Keratinocyte (primary cell): ENCODE results near the gene ITPR2. TPM values are rescaled to one million over a fixed set of nuclear protein-coding genes. Genes with fewer than 3 reads are reported as not detected.
A peak's percentile ranks its signal among the peaks of the same experiment; 100 is the strongest.

Source experiments
- DNase-seq: peaks from one replicate; pipeline ENCODE4 v3.0.0-alpha.2; 2011; ENCODE audit warnings: low read depth, missing footprints, low spot score
- FAIRE-seq: peaks from 2 replicates; lab custom pipeline; 2011; peaks lifted over from hg19 to GRCh38; lab: Jason Lieb, UNC
- H2AFZ ChIP-seq: 2 replicates; pipeline ENCODE4 v1.6.0; 2012; ENCODE audit warnings: low read length, control low read depth, inconsistent platforms; ENCODE audit not compliant: control insufficient read depth
- H3K27ac ChIP-seq: 2 replicates; pipeline ENCODE4 v1.5.1; 2011; ENCODE audit warnings: low read length; ENCODE audit not compliant: control insufficient read depth, insufficient read depth
- H3K27me3 ChIP-seq: 3 replicates; pipeline ENCODE4 v1.6.0; 2011; ENCODE audit warnings: low read length; ENCODE audit not compliant: control insufficient read depth, insufficient read depth; ENCODE audit errors: extremely low read depth
- H3K36me3 ChIP-seq, 2 experiments: 2 replicates in 1 of 2; 3 replicates in 1 of 2; pipeline ENCODE4 v1.5.1; 2011; ENCODE audit warnings: low read length in 2 of 2, mild to moderate bottlenecking in 1 of 2; ENCODE audit not compliant: control insufficient read depth in 2 of 2, insufficient read depth in 2 of 2; ENCODE audit errors: extremely low read depth in 1 of 2
- H3K4me1 ChIP-seq: 3 replicates; pipeline ENCODE4 v1.5.1; 2011; ENCODE audit warnings: low read length; ENCODE audit not compliant: control insufficient read depth, insufficient read depth; ENCODE audit errors: extremely low read depth
- H3K4me2 ChIP-seq: 3 replicates; pipeline ENCODE4 v1.6.0; 2011; ENCODE audit warnings: low read depth, low read length; ENCODE audit not compliant: control insufficient read depth, insufficient read depth; ENCODE audit errors: extremely low read depth
- H3K4me3 ChIP-seq, 3 experiments: fragments of 200-600 bp in 1 of 3; sonication (generic) in 1 of 3; 2 replicates in 2 of 3; 3 replicates in 1 of 3; pipeline ENCODE4 v1.5.1; 2011 to 2016; ENCODE audit warnings: low read length in 3 of 3, mild to moderate bottlenecking in 3 of 3, control low read depth in 2 of 3, inconsistent platforms in 1 of 3, low read depth in 1 of 3, mixed read lengths in 1 of 3, mixed run types in 1 of 3, moderate library complexity in 1 of 3; ENCODE audit not compliant: control insufficient read depth in 2 of 3, insufficient read depth in 2 of 3; ENCODE audit errors: extremely low read depth in 1 of 3
- H3K79me2 ChIP-seq: 2 replicates; pipeline ENCODE4 v1.6.0; 2012; ENCODE audit warnings: low read length; ENCODE audit not compliant: control insufficient read depth, insufficient read depth
- H3K9ac ChIP-seq: 3 replicates; pipeline ENCODE4 v1.6.0; 2011; ENCODE audit warnings: low read length; ENCODE audit not compliant: control insufficient read depth, insufficient read depth; ENCODE audit errors: extremely low read depth
- H3K9me1 ChIP-seq: 3 replicates; pipeline ENCODE4 v1.6.0; 2011; ENCODE audit warnings: low read length; ENCODE audit not compliant: control insufficient read depth, insufficient read depth; ENCODE audit errors: extremely low read depth
- H3K9me3 ChIP-seq: 2 replicates; pipeline ENCODE4 v1.5.1; 2012; ENCODE audit warnings: low read depth, low read length; ENCODE audit not compliant: control insufficient read depth
- H4K20me1 ChIP-seq: 3 replicates; pipeline ENCODE4 v1.6.0; 2011; ENCODE audit warnings: low read length; ENCODE audit not compliant: control insufficient read depth, insufficient read depth; ENCODE audit errors: extremely low read depth
- EZH2 ChIP-seq: IDR thresholded peaks from one replicate; pipeline ENCODE4 v1.6.1; 2012; ENCODE audit warnings: inconsistent platforms, mild to moderate bottlenecking, low read length, moderate library complexity
- dilution Hi-C: fragments of 300-500 bp; cut with MboI; formaldehyde crosslinking; loops from one replicate; pipeline ENCODE4 v1.7.0; 2020; ENCODE audit warnings: low sequenced_read_pairs; ENCODE audit not compliant: extremely low pct_ligation_motif_present
- polyA plus RNA-seq, 5 experiments: library from polyadenylated mRNA; depleted of rRNA in 3 of 5; stranded (reverse) in 3 of 5; stranded (forward) in 1 of 5; unstranded in 1 of 5; fragments of >200 nt; gene quantifications; 1 replicate in 1 of 5; 2 replicates in 3 of 5; 3 replicates in 1 of 5; pipeline versions ENCODE4 v1.2.1 to v1.2.3, GENCODE V29; 2011 to 2012; ENCODE audit warnings: missing spikeins in 2 of 5, low read depth in 1 of 5, low replicate concordance in 1 of 5
- TF ChIP-seq, protein P1 (sequence below), 3 experiments: IDR thresholded peaks in 1 of 3; conservative IDR thresholded peaks in 1 of 3; optimal IDR thresholded peaks in 1 of 3; 2 replicates in 2 of 3; 3 replicates in 1 of 3; pipeline versions ENCODE3 to v1.5.1; 2011; ENCODE audit warnings: low read length in 3 of 3, mild to moderate bottlenecking in 3 of 3, moderate library complexity in 2 of 3, control low read depth in 1 of 3, inconsistent platforms in 1 of 3; ENCODE audit not compliant: insufficient read depth in 2 of 3; ENCODE audit errors: extremely low read depth in 1 of 3

Gene ITPR2
- polyA plus RNA-seq, 1 donor (not counting 4 experiments of a cell fraction or from before 2014, with no cell fraction given) = 7.6 TPM

- Histone ChIP-seq H3K27me3 (no peaks in the 10 kb centered on the region), H3K9me1 (no peaks in the 10 kb centered on the region), H3K4me3 (no peak overlapping the region), H4K20me1 (no peaks in the 10 kb centered on the region), H3K9ac (no peak overlapping the region), H3K27ac (no peak overlapping the region), H3K4me1 (no peaks in the 10 kb centered on the region), H3K9me3 (no peaks in the 10 kb centered on the region), H3K79me2 (no peaks in the 10 kb centered on the region), H2AFZ (no peak overlapping the region), H3K36me3 (no peaks in the 10 kb centered on the region), H3K4me2 (no peak overlapping the region)
- no peak for DNase-seq
- dilution Hi-C loops = no loop called here
- TF ChIP-seq, protein P1, sequence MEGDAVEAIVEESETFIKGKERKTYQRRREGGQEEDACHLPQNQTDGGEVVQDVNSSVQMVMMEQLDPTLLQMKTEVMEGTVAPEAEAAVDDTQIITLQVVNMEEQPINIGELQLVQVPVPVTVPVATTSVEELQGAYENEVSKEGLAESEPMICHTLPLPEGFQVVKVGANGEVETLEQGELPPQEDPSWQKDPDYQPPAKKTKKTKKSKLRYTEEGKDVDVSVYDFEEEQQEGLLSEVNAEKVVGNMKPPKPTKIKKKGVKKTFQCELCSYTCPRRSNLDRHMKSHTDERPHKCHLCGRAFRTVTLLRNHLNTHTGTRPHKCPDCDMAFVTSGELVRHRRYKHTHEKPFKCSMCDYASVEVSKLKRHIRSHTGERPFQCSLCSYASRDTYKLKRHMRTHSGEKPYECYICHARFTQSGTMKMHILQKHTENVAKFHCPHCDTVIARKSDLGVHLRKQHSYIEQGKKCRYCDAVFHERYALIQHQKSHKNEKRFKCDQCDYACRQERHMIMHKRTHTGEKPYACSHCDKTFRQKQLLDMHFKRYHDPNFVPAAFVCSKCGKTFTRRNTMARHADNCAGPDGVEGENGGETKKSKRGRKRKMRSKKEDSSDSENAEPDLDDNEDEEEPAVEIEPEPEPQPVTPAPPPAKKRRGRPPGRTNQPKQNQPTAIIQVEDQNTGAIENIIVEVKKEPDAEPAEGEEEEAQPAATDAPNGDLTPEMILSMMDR (optimal IDR thresholded peaks at IDR 0.05 in 1 of 3, IDR thresholded peaks at IDR 0.05 in 1 of 3, conservative IDR thresholded peaks at IDR 0.05 in 1 of 3; ENCODE audit: extremely low read depth in 1 of 3, insufficient read depth in 2 of 3, low read length in 3 of 3) = no peak
- TF ChIP-seq EZH2 = no peak
- no peak for FAIRE-seq
Observed at GRCh38 chr12:26854031-26854390, 21.0 kb upstream of the ITPR2 start.

DNA sequence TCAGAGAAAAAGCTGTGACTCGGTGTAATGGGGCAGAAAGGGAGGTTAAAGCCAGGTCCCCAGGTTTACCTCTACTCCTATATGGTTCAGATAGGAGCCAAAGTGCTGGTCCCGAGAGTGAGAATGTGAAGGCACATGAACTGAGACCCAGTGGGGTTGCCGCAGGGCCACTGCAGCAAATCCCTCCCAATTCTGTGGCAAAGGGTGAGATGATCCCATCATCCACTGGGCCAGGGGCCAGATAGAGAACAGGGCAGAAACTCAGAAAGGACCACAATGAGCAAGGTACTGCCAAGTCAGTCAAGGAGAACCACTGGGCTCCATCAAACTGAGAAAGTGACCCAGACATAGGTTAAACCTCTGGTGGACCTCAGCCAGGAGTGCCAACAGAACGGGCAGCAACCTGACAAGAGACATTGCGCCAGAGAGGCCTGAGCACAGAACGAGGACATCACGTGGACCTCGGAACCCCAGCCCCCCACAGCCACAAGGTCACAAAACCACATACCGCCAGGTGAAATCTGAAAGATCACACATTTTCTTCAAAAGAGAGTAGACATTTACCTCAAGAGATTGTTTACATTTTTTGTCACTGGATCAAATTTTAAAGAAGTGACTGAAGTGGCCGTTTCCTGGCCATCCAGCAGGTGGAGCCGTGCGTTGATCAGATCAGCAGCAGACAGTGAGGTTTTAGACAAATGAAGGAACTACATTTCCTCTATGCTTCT is 20.5 kb upstream of the ITPR2 start:
- no peaks in the 10 kb centered on the region for H3K27me3 ChIP-seq
- H3K4me3 ChIP-seq = no peak overlapping the region
- TF ChIP-seq, protein P1 (optimal IDR thresholded peaks at IDR 0.05 in 1 of 3, IDR thresholded peaks at IDR 0.05 in 1 of 3, conservative IDR thresholded peaks at IDR 0.05 in 1 of 3; ENCODE audit: extremely low read depth in 1 of 3, insufficient read depth in 2 of 3, low read length in 3 of 3) = peak; percentile 78 to 85 (median 84)
- TF ChIP-seq EZH2 = no peak
- DNase-seq (no peak), FAIRE-seq (peak; percentile 74)
- H3K4me1 ChIP-seq = no peaks in the 10 kb centered on the region
- no peaks in the 10 kb centered on the region for H3K9me1 ChIP-seq
- H3K9me3 ChIP-seq = no peaks in the 10 kb centered on the region
- H3K36me3 ChIP-seq = no peaks in the 10 kb centered on the region
- no peaks in the 10 kb centered on the region for H3K79me2 ChIP-seq
- H3K27ac ChIP-seq = no peak overlapping the region
- H3K9ac ChIP-seq = no peak overlapping the region
- no peaks in the 10 kb centered on the region for H4K20me1 ChIP-seq
- H3K4me2 ChIP-seq = no peak overlapping the region
- H2AFZ ChIP-seq = peak overlapping the region; percentile 28
- dilution Hi-C loops = no loop called here
